ENCODE data around the gene SGCD.

DNA sequence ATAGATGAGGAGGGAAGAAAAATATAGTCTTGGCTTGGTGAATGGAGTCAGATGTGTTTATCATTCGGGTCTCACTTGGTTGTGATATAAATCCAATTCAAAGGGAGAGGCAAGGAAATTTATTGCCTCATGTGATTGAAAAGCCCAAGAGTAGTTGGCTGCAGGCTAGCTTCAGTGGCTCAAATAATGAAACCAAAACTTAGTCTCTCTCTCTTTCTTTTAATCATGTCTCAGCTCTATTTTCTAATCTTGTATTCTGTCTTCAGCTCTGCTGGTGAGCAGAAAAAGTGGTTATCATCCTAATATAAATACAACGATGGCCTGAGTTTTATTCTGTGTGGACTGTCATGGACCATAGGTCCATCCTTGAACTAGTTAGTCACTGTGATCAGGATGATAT lies 288.9 kb downstream of the SGCD start:
- TF ChIP-seq, protein P1, sequence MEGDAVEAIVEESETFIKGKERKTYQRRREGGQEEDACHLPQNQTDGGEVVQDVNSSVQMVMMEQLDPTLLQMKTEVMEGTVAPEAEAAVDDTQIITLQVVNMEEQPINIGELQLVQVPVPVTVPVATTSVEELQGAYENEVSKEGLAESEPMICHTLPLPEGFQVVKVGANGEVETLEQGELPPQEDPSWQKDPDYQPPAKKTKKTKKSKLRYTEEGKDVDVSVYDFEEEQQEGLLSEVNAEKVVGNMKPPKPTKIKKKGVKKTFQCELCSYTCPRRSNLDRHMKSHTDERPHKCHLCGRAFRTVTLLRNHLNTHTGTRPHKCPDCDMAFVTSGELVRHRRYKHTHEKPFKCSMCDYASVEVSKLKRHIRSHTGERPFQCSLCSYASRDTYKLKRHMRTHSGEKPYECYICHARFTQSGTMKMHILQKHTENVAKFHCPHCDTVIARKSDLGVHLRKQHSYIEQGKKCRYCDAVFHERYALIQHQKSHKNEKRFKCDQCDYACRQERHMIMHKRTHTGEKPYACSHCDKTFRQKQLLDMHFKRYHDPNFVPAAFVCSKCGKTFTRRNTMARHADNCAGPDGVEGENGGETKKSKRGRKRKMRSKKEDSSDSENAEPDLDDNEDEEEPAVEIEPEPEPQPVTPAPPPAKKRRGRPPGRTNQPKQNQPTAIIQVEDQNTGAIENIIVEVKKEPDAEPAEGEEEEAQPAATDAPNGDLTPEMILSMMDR (IDR thresholded peaks at IDR 0.05): no peak
- no peak for TF ChIP-seq POLR2A (IDR thresholded peaks at IDR 0.05)
